ENCODE data around the gene RTBDN.
"Not testable (repeated sequence)": the region's sequence is repeated elsewhere in the genome, so short reads cannot be mapped to it uniquely, and the experiment has no call there.

RTBDN gene

GRCh38 chr19:12840091-12841079, 6.0 kb upstream of the RTBDN start:
- H3K9me3 ChIP-seq (ENCODE audit: control insufficient read depth, insufficient read depth, low read length): no peaks in the 10 kb centered on the region
- no peaks in the 10 kb centered on the region for H3K36me3 ChIP-seq (ENCODE audit: insufficient read depth, low read length)
- H3K4me1 ChIP-seq (ENCODE audit: insufficient read depth, low read length): peaks cover 9% of the 10 kb centered on the region
- H3K9ac ChIP-seq (ENCODE audit: low read depth, low read length): peak overlapping the region; percentile 53; the same call in 1 of the 2 replicates

- Histone ChIP-seq H3K9ac (ENCODE audit: low read depth, low read length) (peak overlapping the region; percentile 52; the same call in 1 of the 2 replicates), H3K4me1 (ENCODE audit: insufficient read depth, low read length) (peaks cover 9% of the 10 kb centered on the region), H3K9me3 (ENCODE audit: control insufficient read depth, insufficient read depth, low read length) (no peaks in the 10 kb centered on the region)
Measured at GRCh38 chr19:12838886-12839756, 4.7 kb upstream of the RTBDN start.

GRCh38 chr19:12838182-12838885, 4.0 kb upstream of the RTBDN start, which contains the start of gene MAST1:
Gene MAST1, plus strand, starts transcription at chr19:12838515. Its CDS starts 58 bp downstream, at chr19:12838573.
- Histone ChIP-seq H3K9me3 (ENCODE audit: control insufficient read depth, insufficient read depth, low read length) (no peaks in the 10 kb centered on the region), H3K9ac (ENCODE audit: low read depth, low read length) (peak within 1 kb of the TSS; percentile 52; the same call in 1 of the 2 replicates), H3K4me1 (ENCODE audit: insufficient read depth, low read length) (peaks cover 9% of the 10 kb centered on the region), H3K36me3 (ENCODE audit: insufficient read depth, low read length) (no peaks in the 10 kb centered on the region)

More at GRCh38 chr19:12838886-12839756, 4.7 kb upstream of the RTBDN start:
- H3K36me3 ChIP-seq (ENCODE audit: insufficient read depth, low read length): no peaks in the 10 kb centered on the region

GRCh38 chr19:12837225-12837624, 2.8 kb upstream of the RTBDN start:
- H3K9ac ChIP-seq (ENCODE audit: low read depth, low read length): no peak overlapping the region
- peaks cover 9% of the 10 kb centered on the region for H3K4me1 ChIP-seq (ENCODE audit: insufficient read depth, low read length)
- H3K36me3 ChIP-seq (ENCODE audit: insufficient read depth, low read length): no peaks in the 10 kb centered on the region
- H3K9me3 ChIP-seq (ENCODE audit: control insufficient read depth, insufficient read depth, low read length): no peaks in the 10 kb centered on the region

GRCh38 chr19:12836529-12836863, 2.1 kb upstream of the RTBDN start:
- Histone ChIP-seq H3K36me3 (ENCODE audit: insufficient read depth, low read length) (no peaks in the 10 kb centered on the region), H3K4me1 (ENCODE audit: insufficient read depth, low read length) (peaks cover 9% of the 10 kb centered on the region), H3K9me3 (ENCODE audit: control insufficient read depth, insufficient read depth, low read length) (no peaks in the 10 kb centered on the region), H3K9ac (ENCODE audit: low read depth, low read length) (no peak overlapping the region)

- H3K9me3 ChIP-seq (ENCODE audit: control insufficient read depth, insufficient read depth, low read length): no peaks in the 10 kb centered on the region
- H3K4me1 ChIP-seq (ENCODE audit: insufficient read depth, low read length): peaks cover 9% of the 10 kb centered on the region
- H3K36me3 ChIP-seq (ENCODE audit: insufficient read depth, low read length): no peaks in the 10 kb centered on the region
- peak overlapping the region; percentile 64; the same call in 1 of the 2 replicates for H3K9ac ChIP-seq (ENCODE audit: low read depth, low read length)
Measured at GRCh38 chr19:12834976-12835757, 788 bp upstream of the RTBDN start.

- Histone ChIP-seq H3K9ac (ENCODE audit: low read depth, low read length) (peak overlapping the region; percentile 64), H3K4me1 (ENCODE audit: insufficient read depth, low read length) (peaks cover 5% of the 10 kb centered on the region), H3K9me3 (ENCODE audit: control insufficient read depth, insufficient read depth, low read length) (no peaks in the 10 kb centered on the region), H3K36me3 (ENCODE audit: insufficient read depth, low read length) (no peaks in the 10 kb centered on the region)
Measured at GRCh38 chr19:12833738-12834565, 427 bp downstream of the RTBDN start.

- Histone ChIP-seq H3K36me3 (ENCODE audit: insufficient read depth, low read length) (no peaks in the 10 kb centered on the region), H3K4me1 (ENCODE audit: insufficient read depth, low read length) (peaks cover 5% of the 10 kb centered on the region), H3K9me3 (ENCODE audit: control insufficient read depth, insufficient read depth, low read length) (no peaks in the 10 kb centered on the region), H3K9ac (ENCODE audit: low read depth, low read length) (no peak overlapping the region)
Measured at GRCh38 chr19:12833418-12833737, 1.0 kb downstream of the RTBDN start.

GRCh38 chr19:12828494-12828893, 5.9 kb downstream of the RTBDN start:
- H3K36me3 ChIP-seq (ENCODE audit: insufficient read depth, low read length): no peaks in the 10 kb centered on the region
- no peaks in the 10 kb centered on the region for H3K9me3 ChIP-seq (ENCODE audit: control insufficient read depth, insufficient read depth, low read length)
- no peaks in the 10 kb centered on the region for H3K4me1 ChIP-seq (ENCODE audit: insufficient read depth, low read length)
- peak overlapping the region; percentile 48; the same call in 1 of the 2 replicates for H3K9ac ChIP-seq (ENCODE audit: low read depth, low read length)

GRCh38 chr19:12825254-12826131, 8.9 kb downstream of the RTBDN start:
- peak overlapping the region; percentile 48 for H3K9ac ChIP-seq (ENCODE audit: low read depth, low read length)
- H3K4me1 ChIP-seq (ENCODE audit: insufficient read depth, low read length): no peaks in the 10 kb centered on the region
- H3K9me3 ChIP-seq (ENCODE audit: control insufficient read depth, insufficient read depth, low read length): no peaks in the 10 kb centered on the region
- H3K36me3 ChIP-seq (ENCODE audit: insufficient read depth, low read length): no peaks in the 10 kb centered on the region

- H3K4me1 ChIP-seq (ENCODE audit: insufficient read depth, low read length): no peaks in the 10 kb centered on the region
- H3K9me3 ChIP-seq (ENCODE audit: control insufficient read depth, insufficient read depth, low read length): no peaks in the 10 kb centered on the region
- H3K36me3 ChIP-seq (ENCODE audit: insufficient read depth, low read length): no peaks in the 10 kb centered on the region
- H3K9ac ChIP-seq (ENCODE audit: low read depth, low read length): no peak overlapping the region
Measured at GRCh38 chr19:12821761-12822160, 12.6 kb downstream of the RTBDN start.

GRCh38 chr19:12817810-12818209, 16.6 kb downstream of the RTBDN start:
- not testable (repeated sequence) for H3K4me1 ChIP-seq (ENCODE audit: insufficient read depth, low read length); H3K9ac ChIP-seq (ENCODE audit: low read depth, low read length); H3K36me3 ChIP-seq (ENCODE audit: insufficient read depth, low read length); H3K9me3 ChIP-seq (ENCODE audit: control insufficient read depth, insufficient read depth, low read length)

All from ES-I3 (cell line).